GM18498 (cell line): ENCODE results near the gene VCPKMT.

Experiments
- ATAC-seq: cut with Tn5 transposase; IDR thresholded peaks from one replicate; pipeline ENCODE4 v1.9.1; 2021; ENCODE audit warnings: mild to moderate bottlenecking, moderate library complexity; ENCODE audit not compliant: unreplicated experiment

VCPKMT gene

GRCh38 chr14:50068496-50068895, 47.9 kb downstream of the VCPKMT start:
- no peak for ATAC-seq

GRCh38 chr14:50067723-50068495, 48.5 kb downstream of the VCPKMT start:
- ATAC-seq = no peak

GRCh38 chr14:50065583-50065982, 50.8 kb downstream of the VCPKMT start:
- ATAC-seq = no peak

- peak; percentile 71 for ATAC-seq
Measured at GRCh38 chr14:50064993-50065392, 51.4 kb downstream of the VCPKMT start.

GRCh38 chr14:50063876-50064420, 52.4 kb downstream of the VCPKMT start:
- ATAC-seq = no peak

- ATAC-seq = no peak
Measured at GRCh38 chr14:50062438-50063085, 53.8 kb downstream of the VCPKMT start.

GRCh38 chr14:50061664-50062437, 54.5 kb downstream of the VCPKMT start:
- ATAC-seq = peak; percentile 63

- ATAC-seq = no peak
Measured at GRCh38 chr14:50060871-50061663, 55.3 kb downstream of the VCPKMT start.

- no peak for ATAC-seq
Measured at GRCh38 chr14:50059763-50060616, 56.4 kb downstream of the VCPKMT start.
